ENCODE data around the gene TNS3. TPM values are rescaled to one million over a fixed set of nuclear protein-coding genes. Genes with fewer than 3 reads are reported as not detected.

Gene TNS3
- polyA plus RNA-seq, 1 of the 3 experiments (the other 2 are of a cell fraction), result 72.3 TPM

DNA sequence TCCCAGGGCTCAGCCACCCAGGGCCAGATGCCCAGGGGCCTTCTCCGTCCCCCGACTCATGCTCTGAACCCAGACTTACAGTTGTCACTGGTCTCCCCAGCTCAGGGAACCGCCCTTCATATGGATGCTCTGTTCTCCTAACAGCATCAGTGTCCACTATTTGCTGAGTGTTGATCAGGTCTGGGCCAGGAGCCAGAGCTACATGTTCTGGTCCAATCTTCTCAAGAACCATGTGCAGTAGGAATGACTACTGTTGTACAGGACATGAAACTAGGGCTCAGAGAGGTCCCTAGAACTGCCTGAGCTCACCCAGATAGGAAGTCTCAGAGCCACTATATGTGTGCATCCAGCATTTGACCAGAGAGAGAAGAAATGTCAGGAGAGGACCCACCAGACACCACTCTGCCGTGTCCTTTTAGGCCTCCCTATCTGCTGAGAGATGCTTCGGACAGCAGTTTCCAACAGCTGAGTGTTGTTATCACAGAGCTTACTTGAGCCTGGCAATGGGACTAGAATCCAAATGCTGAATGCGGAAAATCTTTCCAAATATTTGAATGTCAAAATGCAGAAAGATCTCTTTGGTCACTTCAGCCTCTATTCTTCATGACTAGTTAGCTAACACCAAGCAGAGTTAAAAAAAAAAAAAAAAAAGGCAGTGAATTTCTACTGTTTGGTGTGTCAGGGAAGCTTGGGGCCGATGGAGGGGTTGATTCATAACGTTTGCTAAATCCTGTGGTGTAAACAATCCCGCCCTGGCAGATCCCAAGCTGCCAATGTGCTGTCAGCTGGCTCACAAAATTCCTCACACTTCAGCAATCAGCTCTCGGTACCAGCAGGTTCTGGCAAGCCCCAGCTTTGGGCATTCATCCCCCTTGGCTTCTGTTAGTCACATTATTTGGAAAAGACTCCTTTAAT lies 246.1 kb downstream of the TNS3 start (continued):
- TF ChIP-seq EP300 (IDR thresholded peaks at IDR 0.05; ENCODE audit: borderline replicate concordance in 1 of 2, low read depth in 1 of 2, low read length in 1 of 2), result no peak
- TF ChIP-seq, protein P1, sequence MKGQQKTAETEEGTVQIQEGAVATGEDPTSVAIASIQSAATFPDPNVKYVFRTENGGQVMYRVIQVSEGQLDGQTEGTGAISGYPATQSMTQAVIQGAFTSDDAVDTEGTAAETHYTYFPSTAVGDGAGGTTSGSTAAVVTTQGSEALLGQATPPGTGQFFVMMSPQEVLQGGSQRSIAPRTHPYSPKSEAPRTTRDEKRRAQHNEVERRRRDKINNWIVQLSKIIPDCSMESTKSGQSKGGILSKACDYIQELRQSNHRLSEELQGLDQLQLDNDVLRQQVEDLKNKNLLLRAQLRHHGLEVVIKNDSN (IDR thresholded peaks at IDR 0.05; ENCODE audit: borderline replicate concordance, low read depth), result no peak

DNA sequence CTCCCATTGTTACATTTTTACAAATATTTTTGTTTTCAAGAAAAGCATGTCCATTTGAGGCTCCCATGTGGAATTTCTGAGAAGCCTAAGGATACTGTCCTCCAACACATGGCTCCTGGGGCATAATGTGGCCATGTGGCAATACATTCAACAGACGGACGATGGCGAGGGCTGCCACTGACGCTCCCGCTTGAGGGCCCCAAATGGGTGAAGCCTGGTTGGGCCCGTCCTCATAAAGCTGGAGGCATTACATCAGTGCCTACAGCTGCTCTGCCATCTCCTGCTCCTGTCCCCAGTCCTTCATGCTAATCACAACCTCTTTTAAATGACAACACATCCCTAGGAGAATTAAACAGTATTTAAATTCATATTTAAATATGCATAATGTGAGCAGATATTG lies 246.8 kb downstream of the TNS3 start:
- ChIA-PET CTCF (interaction anchor here (2.1 to 3.6 kb wide), 2 partner anchors 9 to 69 kb away, joined by 8 to 13 read pairs; no protein-coding TSS in a partner anchor), POLR2A (no interaction called here)
- Histone ChIP-seq H3K9me2 (no peaks in the 10 kb centered on the region), H3K9me3 (no peaks in the 10 kb centered on the region), H3K4me2 (no peak overlapping the region), H3K79me2 (ENCODE audit: insufficient read depth) (no peaks in the 10 kb centered on the region), H3K36me3 (replicated peaks in 1 of 2; ENCODE audit: control insufficient read depth in 1 of 2, insufficient read depth in 2 of 2, low read length in 1 of 2) (peaks cover 24 to 59% of the 10 kb centered on the region in 2 experiments), H3K27me3 (ENCODE audit: insufficient read depth) (no peaks in the 10 kb centered on the region), H2AFZ (ENCODE audit: low read depth) (no peak overlapping the region), H3K9ac (no peak overlapping the region), H3K4me1 (ENCODE audit: control insufficient read depth in 1 of 2, insufficient read depth in 2 of 2, low read depth in 1 of 2, low read length in 1 of 2) (peaks cover 0 to 11% of the 10 kb centered on the region in 2 experiments; a peak in 2 of 4 replicates), H3K4me3 (ENCODE audit: low read depth in 2 of 2, low read length in 1 of 2) (no peak overlapping the region), H3K27ac (ENCODE audit: low read depth in 2 of 2, low read length in 1 of 2) (no peak overlapping the region), H3F3A (replicated peaks; ENCODE audit: insufficient read depth) (no peaks in the 10 kb centered on the region), H4K20me1 (ENCODE audit: insufficient read depth) (no peaks in the 10 kb centered on the region)
- 100% methylated on average over 6 of the region's 6 CpGs for WGBS (ENCODE audit: low lambda C conversion rate)
- no peak for DNase-seq
- TF ChIP-seq, protein P1 (IDR thresholded peaks at IDR 0.05; ENCODE audit: borderline replicate concordance, low read depth), result no peak

DNA sequence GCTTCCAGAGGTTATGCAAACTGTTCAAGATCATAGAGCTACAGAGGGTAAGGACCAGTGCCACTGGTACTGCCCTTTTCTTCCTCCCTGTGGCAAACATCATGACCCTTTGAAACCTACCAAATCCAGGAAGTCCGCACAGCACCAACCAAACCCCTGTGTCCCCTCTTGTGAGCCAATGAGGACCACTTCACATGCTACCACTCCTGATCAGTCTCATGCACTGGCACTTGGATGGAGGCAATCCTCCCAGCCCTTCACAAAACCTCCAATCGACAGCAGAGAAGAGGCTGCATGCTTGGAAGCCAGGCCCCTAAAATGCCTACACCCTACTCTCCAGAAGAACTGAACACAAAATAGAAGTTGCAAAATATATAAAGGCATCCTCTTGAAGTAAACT lies 248.0 kb downstream of the TNS3 start:
- 100% methylated on average over 2 of the region's 2 CpGs for WGBS (ENCODE audit: low lambda C conversion rate)
- H3K4me3 ChIP-seq (ENCODE audit: low read depth in 2 of 2, low read length in 1 of 2), result no peak overlapping the region
- ChIA-PET POLR2A (no interaction called here), CTCF (interaction anchor here (3.6 kb wide), 1 partner anchor 67 kb away, joined by 13 read pairs; no protein-coding TSS in a partner anchor)
- no peak overlapping the region for H3K9ac ChIP-seq
- no peak overlapping the region for H3K27ac ChIP-seq (ENCODE audit: low read depth in 2 of 2, low read length in 1 of 2)
- DNase-seq, result no peak
- H3K36me3 ChIP-seq (replicated peaks in 1 of 2; ENCODE audit: control insufficient read depth in 1 of 2, insufficient read depth in 2 of 2, low read length in 1 of 2), result peaks cover 17 to 66% of the 10 kb centered on the region in 2 experiments
- H3K4me1 ChIP-seq (ENCODE audit: control insufficient read depth in 1 of 2, insufficient read depth in 2 of 2, low read depth in 1 of 2, low read length in 1 of 2), result peaks cover 0 to 17% of the 10 kb centered on the region in 2 experiments; a peak in 2 of 4 replicates
- no peaks in the 10 kb centered on the region for H3K79me2 ChIP-seq (ENCODE audit: insufficient read depth)
- no peaks in the 10 kb centered on the region for H3K27me3 ChIP-seq (ENCODE audit: insufficient read depth)
- no peaks in the 10 kb centered on the region for H3F3A ChIP-seq (replicated peaks; ENCODE audit: insufficient read depth)
- no peaks in the 10 kb centered on the region for H4K20me1 ChIP-seq (ENCODE audit: insufficient read depth)
- no peaks in the 10 kb centered on the region for H3K9me2 ChIP-seq
- no peaks in the 10 kb centered on the region for H3K9me3 ChIP-seq
- TF ChIP-seq MEF2A (IDR thresholded peaks at IDR 0.05; ENCODE audit: borderline replicate concordance, low read depth), result no peak
- TF ChIP-seq, protein P2, sequence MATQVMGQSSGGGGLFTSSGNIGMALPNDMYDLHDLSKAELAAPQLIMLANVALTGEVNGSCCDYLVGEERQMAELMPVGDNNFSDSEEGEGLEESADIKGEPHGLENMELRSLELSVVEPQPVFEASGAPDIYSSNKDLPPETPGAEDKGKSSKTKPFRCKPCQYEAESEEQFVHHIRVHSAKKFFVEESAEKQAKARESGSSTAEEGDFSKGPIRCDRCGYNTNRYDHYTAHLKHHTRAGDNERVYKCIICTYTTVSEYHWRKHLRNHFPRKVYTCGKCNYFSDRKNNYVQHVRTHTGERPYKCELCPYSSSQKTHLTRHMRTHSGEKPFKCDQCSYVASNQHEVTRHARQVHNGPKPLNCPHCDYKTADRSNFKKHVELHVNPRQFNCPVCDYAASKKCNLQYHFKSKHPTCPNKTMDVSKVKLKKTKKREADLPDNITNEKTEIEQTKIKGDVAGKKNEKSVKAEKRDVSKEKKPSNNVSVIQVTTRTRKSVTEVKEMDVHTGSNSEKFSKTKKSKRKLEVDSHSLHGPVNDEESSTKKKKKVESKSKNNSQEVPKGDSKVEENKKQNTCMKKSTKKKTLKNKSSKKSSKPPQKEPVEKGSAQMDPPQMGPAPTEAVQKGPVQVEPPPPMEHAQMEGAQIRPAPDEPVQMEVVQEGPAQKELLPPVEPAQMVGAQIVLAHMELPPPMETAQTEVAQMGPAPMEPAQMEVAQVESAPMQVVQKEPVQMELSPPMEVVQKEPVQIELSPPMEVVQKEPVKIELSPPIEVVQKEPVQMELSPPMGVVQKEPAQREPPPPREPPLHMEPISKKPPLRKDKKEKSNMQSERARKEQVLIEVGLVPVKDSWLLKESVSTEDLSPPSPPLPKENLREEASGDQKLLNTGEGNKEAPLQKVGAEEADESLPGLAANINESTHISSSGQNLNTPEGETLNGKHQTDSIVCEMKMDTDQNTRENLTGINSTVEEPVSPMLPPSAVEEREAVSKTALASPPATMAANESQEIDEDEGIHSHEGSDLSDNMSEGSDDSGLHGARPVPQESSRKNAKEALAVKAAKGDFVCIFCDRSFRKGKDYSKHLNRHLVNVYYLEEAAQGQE (IDR thresholded peaks at IDR 0.05; ENCODE audit: low read depth, low read length), result no peak
- no peak for TF ChIP-seq TEAD4 (IDR thresholded peaks at IDR 0.05; ENCODE audit: borderline replicate concordance, insufficient read depth)
- TF ChIP-seq FOSL2 (IDR thresholded peaks at IDR 0.05; ENCODE audit: borderline replicate concordance, low read depth), result no peak
- TF ChIP-seq SIN3A (IDR thresholded peaks at IDR 0.05; ENCODE audit: borderline replicate concordance, low read depth, low read length), result no peak
- TF ChIP-seq CHD2 (IDR thresholded peaks at IDR 0.05; ENCODE audit: low read length, partially characterized antibody), result no peak
- TF ChIP-seq FOXM1 (IDR thresholded peaks at IDR 0.05; ENCODE audit: low read depth), result no peak
- TF ChIP-seq, protein P3, sequence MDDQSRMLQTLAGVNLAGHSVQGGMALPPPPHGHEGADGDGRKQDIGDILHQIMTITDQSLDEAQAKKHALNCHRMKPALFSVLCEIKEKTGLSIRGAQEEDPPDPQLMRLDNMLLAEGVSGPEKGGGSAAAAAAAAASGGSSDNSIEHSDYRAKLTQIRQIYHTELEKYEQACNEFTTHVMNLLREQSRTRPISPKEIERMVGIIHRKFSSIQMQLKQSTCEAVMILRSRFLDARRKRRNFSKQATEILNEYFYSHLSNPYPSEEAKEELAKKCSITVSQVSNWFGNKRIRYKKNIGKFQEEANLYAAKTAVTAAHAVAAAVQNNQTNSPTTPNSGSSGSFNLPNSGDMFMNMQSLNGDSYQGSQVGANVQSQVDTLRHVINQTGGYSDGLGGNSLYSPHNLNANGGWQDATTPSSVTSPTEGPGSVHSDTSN (IDR thresholded peaks at IDR 0.05), result no peak
- no peak for TF ChIP-seq NFIC (IDR thresholded peaks at IDR 0.05; ENCODE audit: borderline replicate concordance)
- no peak for TF ChIP-seq SMC3 (IDR thresholded peaks at IDR 0.05; ENCODE audit: low read depth, low read length)
- no peak for TF ChIP-seq MXI1 (IDR thresholded peaks at IDR 0.05; ENCODE audit: low read depth, low read length)
- no peak for TF ChIP-seq EZH2phosphoT487 (IDR thresholded peaks at IDR 0.05; ENCODE audit: borderline replicate concordance, low read depth)
- TF ChIP-seq RCOR1 (IDR thresholded peaks at IDR 0.05; ENCODE audit: low read length), result no peak
- no peak overlapping the region for H2AFZ ChIP-seq (ENCODE audit: low read depth)
- H3K4me2 ChIP-seq, result no peak overlapping the region

All from SK-N-SH (cell line).